Kasumi-1 (cell line): ENCODE measurements around the gene CCR6.
"Not testable (repeated sequence)": the region's sequence is repeated elsewhere in the genome, so short reads cannot be mapped to it uniquely, and the experiment has no call there.

ENCODE experiments used
- DNase-seq, 2 experiments: peaks; one replicate each; lab custom pipeline; 2025; lab: John Stamatoyannopoulos, UW

CCR6 gene

GRCh38 chr6:167169867-167170266 is 47.0 kb downstream of the CCR6 start:
- not testable (repeated sequence) for DNase-seq

- DNase-seq, result not testable (repeated sequence)
Measured at GRCh38 chr6:167171300-167171699, 48.4 kb downstream of the CCR6 start.

- DNase-seq, result not testable (repeated sequence)
Measured at GRCh38 chr6:167172011-167172410, 49.1 kb downstream of the CCR6 start.

GRCh38 chr6:167177271-167177670 is 54.4 kb downstream of the CCR6 start:
- not testable (repeated sequence) for DNase-seq

GRCh38 chr6:167178896-167179655 is 56.2 kb downstream of the CCR6 start:
- not testable (repeated sequence) for DNase-seq

- not testable (repeated sequence) for DNase-seq
Measured at GRCh38 chr6:167180086-167180485, 57.2 kb downstream of the CCR6 start.

GRCh38 chr6:167181351-167181750 is 58.5 kb downstream of the CCR6 start:
- DNase-seq, result not testable (repeated sequence)

GRCh38 chr6:167182913-167183314 is 60.0 kb downstream of the CCR6 start:
- DNase-seq, result not testable (repeated sequence)

GRCh38 chr6:167185101-167185500 is 62.2 kb downstream of the CCR6 start:
- not testable (repeated sequence) for DNase-seq

- DNase-seq, result not testable (repeated sequence)
Measured at GRCh38 chr6:167187275-167187674, 64.4 kb downstream of the CCR6 start.
